Eye (tissue), 1 donor: ENCODE results near the gene SERPIND1.
"Not testable (repeated sequence)": the region's sequence is repeated elsewhere in the genome, so short reads cannot be mapped to it uniquely, and the experiment has no call there.

ENCODE experiments used
- DNase-seq: peaks from one replicate; pipeline ENCODE4 v3.0.0-alpha.2; 2015

Gene SERPIND1

GRCh38 chr22:20773793-20774212 lies at the start of gene SERPIND1:
SERPIND1 (plus strand) TSS chr22:20774113; CDS start chr22:20779313, 5,200 bp downstream.
- DNase-seq = no peak

GRCh38 chr22:20724676-20725454 lies 49.0 kb upstream of the SERPIND1 start:
- no peak for DNase-seq

- DNase-seq = no peak
Observed at GRCh38 chr22:20725987-20726558, 47.8 kb upstream of the SERPIND1 start.

GRCh38 chr22:20727118-20728015 lies 46.5 kb upstream of the SERPIND1 start:
- DNase-seq = no peak

- DNase-seq = no peak
Observed at GRCh38 chr22:20728523-20729190, 45.3 kb upstream of the SERPIND1 start.

- DNase-seq = no peak
Observed at GRCh38 chr22:20729194-20729593, 44.7 kb upstream of the SERPIND1 start.

GRCh38 chr22:20732431-20732830 lies 41.5 kb upstream of the SERPIND1 start:
- DNase-seq = not testable (repeated sequence)

GRCh38 chr22:20735356-20736162 lies 38.4 kb upstream of the SERPIND1 start:
- DNase-seq = not testable (repeated sequence)

GRCh38 chr22:20736891-20737290 lies 37.0 kb upstream of the SERPIND1 start:
- not testable (repeated sequence) for DNase-seq

GRCh38 chr22:20738394-20739089 lies 35.4 kb upstream of the SERPIND1 start:
- no peak for DNase-seq

- DNase-seq = no peak
Observed at GRCh38 chr22:20740222-20740951, 33.5 kb upstream of the SERPIND1 start.

GRCh38 chr22:20741008-20741633 lies 32.8 kb upstream of the SERPIND1 start:
- DNase-seq = no peak

GRCh38 chr22:20741634-20742581 lies 32.0 kb upstream of the SERPIND1 start:
- peak; percentile 62 for DNase-seq

- no peak for DNase-seq
Observed at GRCh38 chr22:20742764-20743163, 31.1 kb upstream of the SERPIND1 start.

- DNase-seq = no peak
Observed at GRCh38 chr22:20744456-20744855, 29.5 kb upstream of the SERPIND1 start.

GRCh38 chr22:20745119-20745518 lies 28.8 kb upstream of the SERPIND1 start:
- no peak for DNase-seq

- no peak for DNase-seq
Observed at GRCh38 chr22:20746431-20747189, 27.3 kb upstream of the SERPIND1 start.

- DNase-seq = no peak
Observed at GRCh38 chr22:20747223-20747622, 26.7 kb upstream of the SERPIND1 start.
